NOMO-1 (cell line): ENCODE results near the gene DNAJB5.
A peak's percentile ranks its signal among the peaks of the same experiment; 100 is the strongest.

Experiments used
- DNase-seq, 2 experiments: peaks; one replicate each; lab custom pipeline; 2025; ENCODE audit not compliant: unreplicated experiment in 2 of 2; lab: John Stamatoyannopoulos, UW

The DNAJB5 gene

GRCh38 chr9:34983209-34983608 lies 6.3 kb upstream of the DNAJB5 start:
- peak; percentile 53 to 90 for DNase-seq

- DNase-seq: peak in 1 of 2 experiments; percentile 48
Measured at GRCh38 chr9:34984049-34984448, 5.5 kb upstream of the DNAJB5 start.

GRCh38 chr9:34985311-34985899 lies 4.1 kb upstream of the DNAJB5 start:
- DNase-seq: peak; percentile 53 to 71

GRCh38 chr9:34986540-34987047 lies 3.0 kb upstream of the DNAJB5 start:
- DNase-seq: peak; percentile 76 to 79

DNA sequence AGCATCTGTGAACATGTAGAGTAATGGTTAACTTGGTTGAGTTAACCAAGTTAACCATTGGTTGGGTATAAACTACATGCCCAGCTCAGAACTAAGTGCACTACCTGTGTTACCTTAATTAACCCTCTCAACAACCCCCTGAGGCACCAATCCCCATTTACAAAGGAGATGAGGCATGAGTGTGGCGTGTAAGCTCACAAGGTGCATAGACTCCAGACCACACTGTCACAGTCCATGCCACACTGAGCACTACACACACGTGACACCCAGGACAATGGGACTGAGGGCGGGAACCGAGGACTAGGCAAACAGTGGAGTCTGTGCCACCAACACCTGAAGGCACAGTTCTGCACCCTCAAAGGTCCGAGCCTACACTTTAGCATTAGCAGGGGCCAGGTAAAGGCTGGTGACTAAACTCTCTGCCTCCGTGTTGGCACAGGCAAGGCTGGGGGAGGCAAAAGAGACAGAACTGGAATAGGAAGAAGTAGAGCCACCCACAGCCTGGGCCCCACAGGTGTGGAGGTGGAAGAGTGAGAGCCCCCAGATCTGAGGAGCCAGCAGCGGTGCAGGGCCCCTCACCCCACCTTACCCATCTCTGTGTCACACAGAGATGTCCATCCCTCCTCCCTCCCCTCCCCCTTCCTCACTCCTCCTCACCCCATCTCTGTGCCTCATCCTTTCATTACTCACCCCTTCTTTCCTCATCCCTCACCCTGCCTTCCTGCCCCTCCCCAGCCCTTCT lies 2.2 kb upstream of the DNAJB5 start:
- no peak for DNase-seq

DNA sequence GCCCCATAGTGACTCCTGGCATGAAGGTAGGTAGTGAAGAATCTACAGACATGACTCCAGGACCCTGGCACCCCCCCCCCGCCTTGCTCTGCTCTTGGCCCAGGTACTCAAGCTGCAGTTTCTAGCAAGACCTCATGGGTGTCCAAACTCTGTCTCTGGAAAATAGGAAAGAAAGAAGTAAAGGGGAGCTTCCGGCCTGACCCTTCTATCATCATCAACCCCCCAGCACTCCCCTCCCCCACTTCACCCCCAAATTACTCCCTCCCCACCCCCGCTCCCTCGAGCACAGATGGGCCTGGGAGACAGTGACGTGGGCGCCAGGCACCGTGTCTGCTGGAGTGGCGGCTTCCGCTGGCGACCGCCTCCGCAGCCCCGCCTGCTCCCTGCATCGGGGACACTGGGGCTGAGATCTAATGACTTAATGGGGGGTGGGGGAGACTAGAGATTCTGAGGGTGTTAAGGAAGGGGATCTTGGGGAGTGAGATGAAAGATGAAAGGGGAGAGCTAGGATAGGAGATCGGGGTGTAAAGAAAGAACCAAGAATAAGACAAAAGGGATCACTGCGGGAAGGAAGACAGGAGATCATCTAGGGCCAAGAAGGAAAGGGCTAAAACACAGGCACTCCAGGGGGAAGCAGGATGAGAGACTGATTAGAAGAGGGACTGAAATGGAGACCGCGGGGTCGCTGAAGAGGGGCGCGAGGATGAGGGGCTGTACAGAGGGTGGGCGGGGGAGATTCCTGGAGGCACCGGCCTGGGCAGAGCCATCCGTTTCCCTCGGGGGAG lies 1.1 kb upstream of the DNAJB5 start:
- DNase-seq: no peak

DNA sequence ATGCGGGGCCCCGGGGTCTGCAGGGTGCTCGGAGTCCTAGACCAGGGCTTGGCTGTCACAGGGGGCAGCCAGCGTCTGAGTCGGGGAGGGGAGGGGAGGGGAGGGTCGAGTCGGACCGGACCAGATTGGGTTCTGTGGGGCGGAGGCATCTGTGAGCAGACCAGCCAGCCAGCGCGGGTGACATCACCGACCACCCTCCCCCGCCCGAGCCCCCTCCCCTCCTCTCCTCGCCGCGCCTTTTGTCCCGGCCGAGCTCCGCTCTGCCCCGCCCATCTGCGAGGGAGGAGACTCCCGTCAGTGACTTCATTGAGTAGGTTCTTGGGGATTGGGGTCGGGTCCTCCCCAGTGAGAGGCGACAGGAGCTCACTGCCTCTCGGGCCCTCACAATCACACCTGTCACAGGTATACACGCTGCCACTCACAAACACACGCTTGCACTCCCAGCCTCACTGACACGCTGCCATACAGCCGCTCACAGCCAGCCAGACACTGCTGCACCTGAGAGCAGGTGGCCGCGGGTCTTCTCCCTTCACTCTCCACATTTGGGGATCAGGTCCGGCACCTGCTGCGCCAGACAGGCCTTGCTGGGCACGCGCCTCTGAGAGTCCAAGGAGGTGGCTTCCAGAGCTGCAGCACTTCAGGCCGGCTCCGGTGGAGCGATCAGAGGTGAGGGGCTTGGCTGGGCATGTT lies 546 bp downstream of the DNAJB5 start:
- DNase-seq: no peak

GRCh38 chr9:34990908-34991606 lies 1.5 kb downstream of the DNAJB5 start:
- DNase-seq: no peak

GRCh38 chr9:34991607-34992375 lies 2.2 kb downstream of the DNAJB5 start:
- DNase-seq: no peak

DNA sequence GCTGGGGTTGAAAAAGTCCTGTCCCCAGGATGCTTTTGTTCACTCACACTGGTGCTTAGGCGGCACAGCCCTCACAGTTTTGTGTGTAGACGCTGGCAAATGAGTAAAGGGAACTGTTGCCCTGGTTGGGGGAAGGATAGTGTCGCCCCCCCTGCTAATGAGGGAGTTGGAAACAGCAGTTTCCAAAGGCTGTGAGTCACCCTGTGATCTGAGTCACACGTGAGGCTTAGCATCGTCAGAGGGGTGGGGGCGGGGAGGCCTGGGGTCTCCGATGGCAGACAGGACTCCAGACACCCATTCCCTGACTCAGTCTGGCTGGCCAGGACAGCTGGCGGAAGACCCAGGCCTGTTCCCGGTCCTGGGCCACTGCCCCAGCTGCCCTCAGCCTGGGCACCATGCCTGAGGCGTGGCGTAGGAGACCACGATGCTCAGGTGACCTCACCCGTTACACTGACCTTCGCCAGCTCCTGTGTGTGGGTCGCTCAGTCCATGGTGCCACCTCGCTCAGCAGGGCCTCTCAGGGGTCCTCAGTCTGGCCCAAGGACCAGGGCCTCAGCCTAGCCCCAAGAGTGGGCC lies 2.9 kb downstream of the DNAJB5 start:
- peak in 1 of 2 experiments; percentile 45 for DNase-seq

DNA sequence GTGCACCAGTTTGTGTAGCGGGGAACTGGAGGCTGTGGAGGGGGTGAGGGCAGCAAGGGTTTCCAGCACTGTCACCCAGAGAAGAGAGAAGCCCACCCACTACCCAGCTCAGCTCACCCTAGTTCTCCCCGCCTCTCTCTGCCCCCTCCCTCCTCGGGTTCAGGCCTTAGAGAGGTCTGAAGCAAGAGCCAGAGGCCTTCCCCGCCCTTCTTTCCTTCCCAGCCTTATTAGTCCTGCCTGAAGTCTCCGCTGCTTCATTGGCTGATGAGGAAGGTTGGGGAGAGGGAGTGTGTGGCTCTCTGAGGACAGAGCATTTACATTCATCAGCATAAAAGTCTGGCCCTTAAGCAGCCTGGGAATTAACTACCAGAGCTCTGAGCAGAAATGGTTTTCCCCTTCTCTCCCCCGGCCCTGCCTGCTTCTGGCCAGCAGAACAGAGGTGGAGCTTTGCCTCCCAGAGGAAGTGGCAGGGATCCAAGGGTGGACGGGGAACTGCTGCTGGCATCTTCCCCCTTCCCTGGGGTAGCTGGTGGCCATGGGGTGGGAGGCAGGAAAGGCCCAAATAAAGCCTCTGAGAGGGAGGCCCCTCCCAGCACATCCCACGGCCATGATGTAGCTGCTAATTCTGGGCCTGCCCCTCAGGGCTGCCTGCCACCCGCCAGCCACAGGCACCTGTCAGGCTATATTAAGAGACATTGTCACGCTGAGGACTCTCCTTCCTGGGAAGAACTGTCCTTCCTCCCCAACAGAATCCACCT lies 4.1 kb downstream of the DNAJB5 start:
- no peak for DNase-seq

GRCh38 chr9:34994260-34994899 lies 4.8 kb downstream of the DNAJB5 start:
- no peak for DNase-seq

GRCh38 chr9:34994900-34995669 lies 5.5 kb downstream of the DNAJB5 start:
- DNase-seq: no peak

- DNase-seq: no peak
Measured at GRCh38 chr9:34995670-34996060, 6.1 kb downstream of the DNAJB5 start.

- no peak for DNase-seq
Measured at GRCh38 chr9:34996181-34996904, 6.8 kb downstream of the DNAJB5 start.

- no peak for DNase-seq
Measured at GRCh38 chr9:34996905-34997279, 7.3 kb downstream of the DNAJB5 start.

GRCh38 chr9:34997379-34997781 lies 7.8 kb downstream of the DNAJB5 start:
- no peak for DNase-seq
